AG09309 (cell line): Measurements from ENCODE around the gene ZNF281.
A peak's percentile ranks its signal among the peaks of the same experiment; 100 is the strongest.

Experiments used
- DNase-seq: peaks from one replicate; pipeline ENCODE4 v3.0.0-alpha.2; 2010; ENCODE audit warnings: low read depth
- H3K4me3 ChIP-seq: 2 replicates; pipeline ENCODE4 v1.5.1; 2011; ENCODE audit warnings: mild to moderate bottlenecking, low read depth, low read length, moderate library complexity; ENCODE audit not compliant: control insufficient read depth
- CTCF ChIP-seq: IDR thresholded peaks from 2 replicates; pipeline ENCODE4 v1.5.1; 2011; ENCODE audit warnings: mild to moderate bottlenecking, low read depth, low read length, inconsistent platforms; ENCODE audit not compliant: insufficient read depth, control insufficient read depth; ENCODE audit errors: missing control alignments

Gene ZNF281

GRCh38 chr1:200409203-200409760 is 554 bp downstream of the ZNF281 start:
- H3K4me3 ChIP-seq = peak overlapping the region; percentile 59
- DNase-seq = no peak
- TF ChIP-seq CTCF = no peak

GRCh38 chr1:200406161-200406797 is 3.6 kb downstream of the ZNF281 start:
- no peak for DNase-seq
- no peak for TF ChIP-seq CTCF
- no peak overlapping the region for H3K4me3 ChIP-seq

GRCh38 chr1:200405264-200405663 is 4.6 kb downstream of the ZNF281 start:
- no peak for DNase-seq
- TF ChIP-seq CTCF = no peak
- H3K4me3 ChIP-seq = no peak overlapping the region

GRCh38 chr1:200401708-200402107 is 8.1 kb downstream of the ZNF281 start:
- TF ChIP-seq CTCF = no peak
- no peak overlapping the region for H3K4me3 ChIP-seq
- DNase-seq = no peak

GRCh38 chr1:200401263-200401662 is 8.6 kb downstream of the ZNF281 start:
- TF ChIP-seq CTCF = no peak
- no peak overlapping the region for H3K4me3 ChIP-seq
- no peak for DNase-seq

- no peak for DNase-seq
- no peak overlapping the region for H3K4me3 ChIP-seq
- TF ChIP-seq CTCF = no peak
Observed at GRCh38 chr1:200400556-200400955, 9.3 kb downstream of the ZNF281 start.
